H1 (cell line): ENCODE data around the gene OR7D2. TPM values are rescaled to one million over a fixed set of nuclear protein-coding genes. Genes with fewer than 3 reads are reported as not detected.

ENCODE experiments used
- CBX8 ChIP-seq: fragments of 300-800, 300-1000 bp; sonication (generic); IDR thresholded peaks from 2 replicates; pipeline ENCODE4 v1.7.1; 2016; ENCODE audit warnings: low read depth, low read length, borderline replicate concordance
- EP300 ChIP-seq, 2 experiments: IDR thresholded peaks; 1 replicate in 1 of 2; 2 replicates in 1 of 2; pipeline ENCODE4 v1.6.1; 2011 to 2012; ENCODE audit warnings: low read depth in 2 of 2, low read length in 2 of 2, mild to moderate bottlenecking in 2 of 2, borderline replicate concordance in 1 of 2, inconsistent platforms in 1 of 2, moderate library complexity in 1 of 2
- SP1 ChIP-seq: IDR thresholded peaks from 2 replicates; pipeline ENCODE4 v1.6.1; 2011; ENCODE audit warnings: low read depth, low read length
- SRF ChIP-seq: IDR thresholded peaks from 2 replicates; pipeline ENCODE4 v1.6.1; 2011; ENCODE audit warnings: mild to moderate bottlenecking, low read depth, low read length, moderate library complexity
- YY1 ChIP-seq: IDR thresholded peaks from 2 replicates; pipeline ENCODE4 v1.6.1; 2011; ENCODE audit warnings: low read depth, mild to moderate bottlenecking, low read length
- polyA plus RNA-seq, 7 experiments: library from polyadenylated mRNA; depleted of rRNA in 3 of 7; stranded (reverse) in 5 of 7; unstranded in 2 of 7; fragments of >200 nt in 5 of 7; fragments of 200-250 nt in 2 of 7; gene quantifications; 1 replicate in 5 of 7; 2 replicates in 1 of 7; 4 replicates in 1 of 7; pipeline versions ENCODE4 v1.2.1 to v1.2.3, GENCODE V29; 2011 to 2013; ENCODE audit warnings: missing spikeins in 2 of 7, mixed read lengths in 2 of 7
- total RNA-seq: library from RNA; stranded (reverse); fragmentation: NEBNext Ultra II Directional; extraction: Animal tissue kit (Norgen Biotek cat#: 25700); gene quantifications from 2 replicates; pipeline ENCODE4 v1.2.1, GENCODE V29; 2021

Gene OR7D2
- total and polyA plus RNA-seq, 2 of the 8 experiments (the other 6 are each of a cell fraction or from before 2014, with no cell fraction given), result 0.02 TPM; not detected in 1

GRCh38 chr19:9139609-9140158 is 39.1 kb upstream of the OR7D2 start (continued):
- TF ChIP-seq YY1 (no peak), SRF (no peak), CBX8 (no peak), SP1 (no peak), EP300 (IDR thresholded peaks at IDR 0.05; ENCODE audit: borderline replicate concordance in 1 of 2, low read depth in 2 of 2, low read length in 2 of 2) (no peak)
